Measurements from ENCODE around the gene ORAI1. TPM values are rescaled to one million over a fixed set of nuclear protein-coding genes. Genes with fewer than 3 reads are reported as not detected.

The ORAI1 gene
- total RNA-seq = 10 to 100 TPM; 17.1 to 33.7 TPM
- 10 to 100 TPM; 15.2 to 32.5 TPM for polyA plus RNA-seq
- long read RNA-seq, donor 1, transcript ORAI1-203 (2 exons, 2,138 nt) = major isoform, 13 of 13 reads
- long read RNA-seq, donor 1, partial matches to known transcripts = 0 of 13 reads
- long read RNA-seq, donor 1, other reads (novel, unspliced or antisense) = 0 of 13 reads
- long read RNA-seq, donor 2, transcript ORAI1-203 (2 exons, 2,138 nt) = major isoform, 8 of 8 reads
- long read RNA-seq, donor 2, partial matches to known transcripts = 0 of 8 reads
- long read RNA-seq, donor 2, other reads (novel, unspliced or antisense) = 0 of 8 reads
- long read RNA-seq, donor 3, partial matches to known transcripts = 0 of 3 reads
- long read RNA-seq, donor 3, other reads (novel, unspliced or antisense) = 0 of 3 reads
- long read RNA-seq, donor 4, partial matches to known transcripts = 0 of 3 reads
- long read RNA-seq, donor 4, other reads (novel, unspliced or antisense) = 0 of 3 reads
- long read RNA-seq, donor 5, transcript ORAI1-203 (2 exons, 2,138 nt) = major isoform, 16 of 34 reads
- long read RNA-seq, donor 5, partial matches to known transcripts = 18 of 34 reads
- long read RNA-seq, donor 5, other reads (novel, unspliced or antisense) = 0 of 34 reads

- peak; percentile 96 to 98 (median 97) for DNase-seq
- Histone ChIP-seq H3K36me3 (ENCODE audit: control insufficient read depth in 4 of 4, insufficient read depth in 4 of 4, low read length in 4 of 4) (no peaks in the 10 kb centered on the region), H3K27ac (ENCODE audit: low read depth in 1 of 2, low read length in 1 of 2) (peak within 1 kb of the TSS; percentile 97 to 98), H3K27me3 (ENCODE audit: control insufficient read depth in 3 of 3, insufficient read depth in 3 of 3, low read length in 2 of 3) (no peaks in the 10 kb centered on the region), H3K9me3 (ENCODE audit: control insufficient read depth in 4 of 4, insufficient read depth in 3 of 4, low read length in 3 of 4) (no peaks in the 10 kb centered on the region), H3K4me3 (peak within 1 kb of the TSS; percentile 86), H3K4me1 (ENCODE audit: control insufficient read depth in 5 of 5, insufficient read depth in 5 of 5, low read length in 5 of 5) (peaks cover 3 to 19% (median 6%) of the 10 kb centered on the region in 5 donors), H3K9ac (ENCODE audit: insufficient read depth in 1 of 2, low read length in 2 of 2) (peak within 1 kb of the TSS in 1 of 2 donors; percentile 67)
- 0 to 1% methylated on average over 55 to 92 of the region's 92 CpGs for WGBS, 2 donors
- TF ChIP-seq, protein P1, sequence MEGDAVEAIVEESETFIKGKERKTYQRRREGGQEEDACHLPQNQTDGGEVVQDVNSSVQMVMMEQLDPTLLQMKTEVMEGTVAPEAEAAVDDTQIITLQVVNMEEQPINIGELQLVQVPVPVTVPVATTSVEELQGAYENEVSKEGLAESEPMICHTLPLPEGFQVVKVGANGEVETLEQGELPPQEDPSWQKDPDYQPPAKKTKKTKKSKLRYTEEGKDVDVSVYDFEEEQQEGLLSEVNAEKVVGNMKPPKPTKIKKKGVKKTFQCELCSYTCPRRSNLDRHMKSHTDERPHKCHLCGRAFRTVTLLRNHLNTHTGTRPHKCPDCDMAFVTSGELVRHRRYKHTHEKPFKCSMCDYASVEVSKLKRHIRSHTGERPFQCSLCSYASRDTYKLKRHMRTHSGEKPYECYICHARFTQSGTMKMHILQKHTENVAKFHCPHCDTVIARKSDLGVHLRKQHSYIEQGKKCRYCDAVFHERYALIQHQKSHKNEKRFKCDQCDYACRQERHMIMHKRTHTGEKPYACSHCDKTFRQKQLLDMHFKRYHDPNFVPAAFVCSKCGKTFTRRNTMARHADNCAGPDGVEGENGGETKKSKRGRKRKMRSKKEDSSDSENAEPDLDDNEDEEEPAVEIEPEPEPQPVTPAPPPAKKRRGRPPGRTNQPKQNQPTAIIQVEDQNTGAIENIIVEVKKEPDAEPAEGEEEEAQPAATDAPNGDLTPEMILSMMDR (IDR thresholded peaks at IDR 0.05; ENCODE audit: control extremely low read depth, extremely low read depth) = no peak
- ATAC-seq (ENCODE audit: insufficient read depth, low FRiP score) = peak; percentile 95
These were observed at the start of gene ORAI1 for GRCh38 chr12:121626087-121626852. Gene ORAI1, plus strand, starts transcription at chr12:121626530.

- no peak overlapping the region for H3K4me3 ChIP-seq
- no peak overlapping the region for H3K27ac ChIP-seq (ENCODE audit: low read depth in 1 of 2, low read length in 1 of 2)
- ATAC-seq (ENCODE audit: insufficient read depth, low FRiP score) (no peak), DNase-seq (peak; percentile 25 to 65 (median 64))
- TF ChIP-seq, protein P1 (IDR thresholded peaks at IDR 0.05; ENCODE audit: control extremely low read depth, extremely low read depth) = no peak
- H3K27me3 ChIP-seq (ENCODE audit: control insufficient read depth in 3 of 3, insufficient read depth in 3 of 3, low read length in 2 of 3) = no peaks in the 10 kb centered on the region
- 49 to 55% methylated on average over 4 of the region's 4 CpGs for WGBS, 2 donors
- H3K9ac ChIP-seq (ENCODE audit: insufficient read depth in 1 of 2, low read length in 2 of 2) = no peak overlapping the region
- peaks cover 0 to 37% (median 6%) of the 10 kb centered on the region in 5 donors for H3K4me1 ChIP-seq (ENCODE audit: control insufficient read depth in 5 of 5, insufficient read depth in 5 of 5, low read length in 5 of 5)
- peaks cover 0 to 14% (median 8%) of the 10 kb centered on the region in 4 donors for H3K36me3 ChIP-seq (ENCODE audit: control insufficient read depth in 4 of 4, insufficient read depth in 4 of 4, low read length in 4 of 4)
- H3K9me3 ChIP-seq (ENCODE audit: control insufficient read depth in 4 of 4, insufficient read depth in 3 of 4, low read length in 3 of 4) = no peaks in the 10 kb centered on the region
These were observed 49.4 kb upstream of the ORAI1 start for GRCh38 chr12:121576851-121577391.

- Histone ChIP-seq H3K27ac (ENCODE audit: low read depth in 1 of 2, low read length in 1 of 2) (peak overlapping the region in 1 of 2 donors; percentile 32), H3K9ac (ENCODE audit: insufficient read depth in 1 of 2, low read length in 2 of 2) (no peak overlapping the region)
- no peak for ATAC-seq (ENCODE audit: insufficient read depth, low FRiP score)
These were observed 48.7 kb upstream of the ORAI1 start for GRCh38 chr12:121577443-121578180.

More at GRCh38 chr12:121577443-121578180, 48.7 kb upstream of the ORAI1 start:
- no peaks in the 10 kb centered on the region for H3K27me3 ChIP-seq (ENCODE audit: control insufficient read depth in 3 of 3, insufficient read depth in 3 of 3, low read length in 2 of 3)
- 93 to 95% methylated on average over 10 of the region's 10 CpGs for WGBS, 2 donors
- peaks cover 0 to 14% (median 6%) of the 10 kb centered on the region in 4 donors for H3K36me3 ChIP-seq (ENCODE audit: control insufficient read depth in 4 of 4, insufficient read depth in 4 of 4, low read length in 4 of 4)
- peak in 1 of 3 donors; percentile 20 for DNase-seq
- TF ChIP-seq, protein P1 (IDR thresholded peaks at IDR 0.05; ENCODE audit: control extremely low read depth, extremely low read depth) = no peak
- H3K4me3 ChIP-seq = no peak overlapping the region
- H3K9me3 ChIP-seq (ENCODE audit: control insufficient read depth in 4 of 4, insufficient read depth in 3 of 4, low read length in 3 of 4) = no peaks in the 10 kb centered on the region
- H3K4me1 ChIP-seq (ENCODE audit: control insufficient read depth in 5 of 5, insufficient read depth in 5 of 5, low read length in 5 of 5) = peaks cover 0 to 44% (median 9%) of the 10 kb centered on the region in 5 donors

Measured in lung (tissue), 16 donors.